ENCODE measurements around the gene ZDHHC14. TPM values are rescaled to one million over a fixed set of nuclear protein-coding genes. Genes with fewer than 3 reads are reported as not detected.

ZDHHC14 gene
- total RNA-seq, 6 experiments from 2014 or later, result 5.2 to 6.7 (median 6.0) TPM

GRCh38 chr6:157535340-157536222 is 154.6 kb downstream of the ZDHHC14 start:
- Mint-ChIP-seq H3K36me3 (ENCODE audit: low read depth) (no peaks in the 10 kb centered on the region), H3K4me1 (ENCODE audit: low read depth) (peaks cover 27% of the 10 kb centered on the region), H3K27ac (peak overlapping the region; percentile 51), H3K9me3 (no peaks in the 10 kb centered on the region), H3K4me3 (peak overlapping the region; percentile 59), H3K27me3 (ENCODE audit: insufficient read depth) (peaks cover 2% of the 10 kb centered on the region; the same call in 1 of the 2 replicates)
- TF ChIP-seq, protein P1, sequence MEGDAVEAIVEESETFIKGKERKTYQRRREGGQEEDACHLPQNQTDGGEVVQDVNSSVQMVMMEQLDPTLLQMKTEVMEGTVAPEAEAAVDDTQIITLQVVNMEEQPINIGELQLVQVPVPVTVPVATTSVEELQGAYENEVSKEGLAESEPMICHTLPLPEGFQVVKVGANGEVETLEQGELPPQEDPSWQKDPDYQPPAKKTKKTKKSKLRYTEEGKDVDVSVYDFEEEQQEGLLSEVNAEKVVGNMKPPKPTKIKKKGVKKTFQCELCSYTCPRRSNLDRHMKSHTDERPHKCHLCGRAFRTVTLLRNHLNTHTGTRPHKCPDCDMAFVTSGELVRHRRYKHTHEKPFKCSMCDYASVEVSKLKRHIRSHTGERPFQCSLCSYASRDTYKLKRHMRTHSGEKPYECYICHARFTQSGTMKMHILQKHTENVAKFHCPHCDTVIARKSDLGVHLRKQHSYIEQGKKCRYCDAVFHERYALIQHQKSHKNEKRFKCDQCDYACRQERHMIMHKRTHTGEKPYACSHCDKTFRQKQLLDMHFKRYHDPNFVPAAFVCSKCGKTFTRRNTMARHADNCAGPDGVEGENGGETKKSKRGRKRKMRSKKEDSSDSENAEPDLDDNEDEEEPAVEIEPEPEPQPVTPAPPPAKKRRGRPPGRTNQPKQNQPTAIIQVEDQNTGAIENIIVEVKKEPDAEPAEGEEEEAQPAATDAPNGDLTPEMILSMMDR (IDR thresholded peaks at IDR 0.05), result no peak
- DNase-seq, result peak; percentile 50

DNA sequence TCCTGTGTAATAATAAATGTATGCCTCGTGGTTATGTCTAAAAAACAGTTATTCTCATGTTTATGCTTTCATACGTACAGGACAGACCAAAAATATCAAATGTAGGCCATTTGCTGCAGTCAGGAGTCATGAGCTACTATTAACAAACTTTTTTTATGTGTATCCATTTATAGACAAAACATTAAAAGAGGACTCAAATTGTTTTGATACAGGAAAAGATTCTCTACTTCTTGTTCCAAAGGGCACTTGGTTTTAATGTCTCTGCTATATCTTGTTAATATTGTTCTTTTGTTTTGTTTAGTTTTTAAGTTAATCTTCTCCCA is 155.2 kb downstream of the ZDHHC14 start:
- Mint-ChIP-seq H3K27me3 (ENCODE audit: insufficient read depth) (peaks cover 2% of the 10 kb centered on the region; the same call in 1 of the 2 replicates), H3K9me3 (no peaks in the 10 kb centered on the region), H3K4me3 (peak overlapping the region; percentile 59; the same call in 1 of the 2 replicates), H3K27ac (peak overlapping the region; percentile 51), H3K36me3 (ENCODE audit: low read depth) (no peaks in the 10 kb centered on the region), H3K4me1 (ENCODE audit: low read depth) (peaks cover 27% of the 10 kb centered on the region)
- TF ChIP-seq, protein P1 (IDR thresholded peaks at IDR 0.05), result no peak
- DNase-seq, result no peak

- H3K36me3 Mint-ChIP-seq (ENCODE audit: low read depth), result no peaks in the 10 kb centered on the region
- TF ChIP-seq, protein P1 (IDR thresholded peaks at IDR 0.05), result no peak
- H3K9me3 Mint-ChIP-seq, result no peaks in the 10 kb centered on the region
- peaks cover 27% of the 10 kb centered on the region for H3K4me1 Mint-ChIP-seq (ENCODE audit: low read depth)
- no peak overlapping the region for H3K4me3 Mint-ChIP-seq
- H3K27me3 Mint-ChIP-seq (ENCODE audit: insufficient read depth), result peaks cover 2% of the 10 kb centered on the region; the same call in 1 of the 2 replicates
- no peak for DNase-seq
- no peak overlapping the region for H3K27ac Mint-ChIP-seq
These were observed 156.6 kb downstream of the ZDHHC14 start for GRCh38 chr6:157537556-157537955.

DNA sequence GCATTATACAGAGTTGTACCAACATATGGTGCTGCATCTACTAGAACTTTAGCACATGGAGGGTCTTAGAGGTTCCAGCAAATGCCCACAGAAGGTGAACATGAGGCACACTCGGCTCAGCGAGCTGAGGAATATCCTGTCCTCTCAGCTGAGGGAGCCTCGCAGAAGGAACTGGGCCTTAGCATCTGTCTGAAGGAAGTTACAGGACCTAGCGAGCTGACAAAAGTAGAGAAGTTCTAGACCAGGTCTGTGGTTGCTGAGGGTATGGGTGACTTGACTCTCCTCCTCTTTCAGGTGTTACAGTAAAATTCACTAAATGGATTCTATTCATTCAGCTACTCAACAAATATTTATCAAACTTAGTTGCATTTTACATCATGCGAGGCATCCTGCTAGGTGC is 157.2 kb downstream of the ZDHHC14 start:
- no peaks in the 10 kb centered on the region for H3K36me3 Mint-ChIP-seq (ENCODE audit: low read depth)
- TF ChIP-seq, protein P1 (IDR thresholded peaks at IDR 0.05), result no peak
- DNase-seq, result no peak
- H3K27me3 Mint-ChIP-seq (ENCODE audit: insufficient read depth), result 0 out of 2 replicates have a peak, but pooled peaks cover 2% of the 10 kb centered on the region
- peaks cover 27% of the 10 kb centered on the region for H3K4me1 Mint-ChIP-seq (ENCODE audit: low read depth)
- no peak overlapping the region for H3K4me3 Mint-ChIP-seq
- no peaks in the 10 kb centered on the region for H3K9me3 Mint-ChIP-seq
- H3K27ac Mint-ChIP-seq, result no peak overlapping the region

- Mint-ChIP-seq H3K27me3 (ENCODE audit: insufficient read depth) (0 out of 2 replicates have a peak, but pooled peaks cover 2% of the 10 kb centered on the region), H3K27ac (no peak overlapping the region), H3K9me3 (no peaks in the 10 kb centered on the region), H3K36me3 (ENCODE audit: low read depth) (no peaks in the 10 kb centered on the region), H3K4me1 (ENCODE audit: low read depth) (peaks cover 27% of the 10 kb centered on the region), H3K4me3 (no peak overlapping the region)
- DNase-seq, result no peak
- TF ChIP-seq, protein P1 (IDR thresholded peaks at IDR 0.05), result no peak
These were observed 157.7 kb downstream of the ZDHHC14 start for GRCh38 chr6:157538698-157539097.

Measured in HFFc6 (cell line).